ENCODE measurements around the gene DENND1C. TPM values are rescaled to one million over a fixed set of nuclear protein-coding genes. Genes with fewer than 3 reads are reported as not detected.
"Not testable (repeated sequence)": the region's sequence is repeated elsewhere in the genome, so short reads cannot be mapped to it uniquely, and the experiment has no call there.

Gene DENND1C
- polyA plus RNA-seq, 3 donors = 38.3 to 45.2 (median 39.1) TPM

DNA sequence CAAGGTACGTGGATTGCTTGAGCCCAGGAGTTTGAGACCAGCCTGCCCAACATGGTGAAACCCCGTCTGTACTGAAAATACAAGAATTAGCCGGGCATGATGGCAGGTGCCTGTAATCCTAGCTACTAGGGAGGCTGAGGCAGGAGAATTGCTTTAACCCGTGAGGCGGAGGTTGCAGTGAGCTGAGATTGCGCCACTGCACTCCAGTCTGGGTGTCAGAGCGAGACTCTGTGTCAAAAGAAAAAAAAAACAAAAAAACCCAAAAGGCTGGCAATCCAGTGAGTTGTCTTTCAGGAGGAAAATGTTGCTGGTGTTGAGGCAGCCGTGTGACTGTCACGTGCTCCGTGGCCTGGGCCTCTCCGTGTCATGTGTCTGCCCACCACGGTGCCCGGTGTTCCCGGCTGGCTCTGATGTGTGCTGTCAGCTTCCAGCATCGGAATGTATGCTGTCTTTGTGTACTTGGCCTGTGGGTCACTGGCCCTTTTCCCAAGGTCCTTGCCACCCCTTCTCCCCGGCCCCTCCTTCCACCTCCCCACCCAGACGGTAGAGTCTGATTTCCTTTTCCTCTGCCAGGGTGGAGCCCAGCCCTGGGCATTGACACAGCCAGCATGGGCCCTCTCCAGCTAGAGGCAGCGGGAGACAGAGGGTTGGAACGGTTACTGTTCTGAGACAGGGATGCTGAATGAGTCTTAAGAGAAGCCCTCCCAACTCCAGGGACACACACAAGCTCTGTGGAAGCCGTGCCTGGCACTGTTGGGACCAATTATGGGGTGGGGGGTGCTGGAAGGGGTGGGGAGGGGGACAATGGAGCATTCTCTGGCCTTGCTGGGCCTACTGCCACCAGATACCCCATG lies 27.8 kb upstream of the DENND1C start:
- DNase-seq (ENCODE audit: low read depth in 3 of 3, low spot score in 2 of 3) = no peak

DNA sequence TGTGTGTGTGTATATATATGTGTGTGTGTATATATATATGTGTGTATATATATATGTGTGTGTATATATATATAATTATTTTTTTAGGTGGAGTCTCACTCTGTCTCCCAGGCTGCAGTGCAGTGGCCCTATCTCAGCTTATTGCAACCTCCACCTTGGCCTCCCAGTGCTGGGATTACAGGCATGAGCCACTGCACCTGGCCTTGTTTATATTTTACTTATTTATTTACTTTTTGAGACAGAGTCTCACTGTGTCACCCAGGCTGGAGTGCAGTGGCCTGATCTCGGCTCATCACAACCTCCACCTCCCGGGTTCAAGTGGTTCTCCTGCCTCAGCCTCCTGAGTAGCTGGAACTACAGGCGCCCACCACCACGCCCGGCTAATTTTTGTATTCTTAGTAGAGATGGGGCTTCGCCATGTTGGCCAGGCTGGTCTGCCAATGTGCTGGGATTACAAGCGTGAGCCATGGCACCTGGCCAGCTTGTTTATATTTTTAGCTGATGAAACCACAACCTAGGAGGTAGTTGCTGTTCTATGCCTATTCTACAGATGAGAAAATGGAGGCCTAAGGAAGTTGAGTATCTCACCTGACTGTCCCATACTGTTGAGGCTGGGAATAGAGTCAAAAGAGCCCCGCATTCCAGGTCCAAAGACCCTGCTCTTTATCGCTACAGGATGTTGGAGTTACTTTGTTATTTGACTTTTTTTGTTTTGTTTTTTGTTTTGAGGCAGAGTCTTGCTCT lies 26.6 kb upstream of the DENND1C start:
- not testable (repeated sequence) for DNase-seq (ENCODE audit: low read depth in 3 of 3, low spot score in 2 of 3)

DNA sequence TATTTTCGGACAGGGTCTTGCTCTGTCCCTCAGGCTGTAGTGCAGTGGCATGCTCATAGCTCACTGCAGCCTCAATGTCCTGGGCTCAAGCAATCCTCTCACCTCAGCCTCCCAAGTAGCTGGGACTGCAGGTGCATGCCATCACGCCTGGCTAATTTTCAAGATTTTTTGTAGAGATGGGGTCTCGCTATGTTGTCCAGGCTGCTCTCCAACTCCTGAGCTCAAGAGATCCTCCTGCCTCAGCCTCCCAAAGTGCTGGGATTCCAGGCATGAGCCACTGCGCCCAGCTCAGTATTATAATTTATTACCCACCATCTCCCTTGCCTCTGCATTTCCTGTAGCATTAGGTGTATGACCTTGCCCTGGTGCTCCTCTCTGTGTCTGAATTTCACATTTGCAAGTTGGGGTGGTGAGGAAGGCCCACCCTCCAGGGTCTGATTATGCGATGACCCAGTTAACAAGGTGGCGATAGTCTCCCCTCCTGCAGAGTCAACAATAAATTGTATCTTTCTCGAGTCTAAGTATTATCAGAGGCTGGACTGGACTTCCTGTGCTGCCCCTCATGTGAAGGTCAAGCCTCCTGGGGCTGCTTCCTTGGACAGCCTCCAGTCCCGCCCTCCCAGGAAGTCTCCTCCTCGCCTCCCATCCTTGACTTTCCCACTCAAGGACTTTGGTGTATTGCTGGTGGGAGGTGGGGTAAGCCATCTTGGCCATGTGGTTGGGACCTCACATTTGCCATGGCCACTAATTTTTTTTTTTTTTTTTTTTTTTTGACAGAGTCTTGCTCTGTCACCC lies 22.0 kb upstream of the DENND1C start:
- DNase-seq (ENCODE audit: low read depth in 3 of 3, low spot score in 2 of 3) = no peak

DNA sequence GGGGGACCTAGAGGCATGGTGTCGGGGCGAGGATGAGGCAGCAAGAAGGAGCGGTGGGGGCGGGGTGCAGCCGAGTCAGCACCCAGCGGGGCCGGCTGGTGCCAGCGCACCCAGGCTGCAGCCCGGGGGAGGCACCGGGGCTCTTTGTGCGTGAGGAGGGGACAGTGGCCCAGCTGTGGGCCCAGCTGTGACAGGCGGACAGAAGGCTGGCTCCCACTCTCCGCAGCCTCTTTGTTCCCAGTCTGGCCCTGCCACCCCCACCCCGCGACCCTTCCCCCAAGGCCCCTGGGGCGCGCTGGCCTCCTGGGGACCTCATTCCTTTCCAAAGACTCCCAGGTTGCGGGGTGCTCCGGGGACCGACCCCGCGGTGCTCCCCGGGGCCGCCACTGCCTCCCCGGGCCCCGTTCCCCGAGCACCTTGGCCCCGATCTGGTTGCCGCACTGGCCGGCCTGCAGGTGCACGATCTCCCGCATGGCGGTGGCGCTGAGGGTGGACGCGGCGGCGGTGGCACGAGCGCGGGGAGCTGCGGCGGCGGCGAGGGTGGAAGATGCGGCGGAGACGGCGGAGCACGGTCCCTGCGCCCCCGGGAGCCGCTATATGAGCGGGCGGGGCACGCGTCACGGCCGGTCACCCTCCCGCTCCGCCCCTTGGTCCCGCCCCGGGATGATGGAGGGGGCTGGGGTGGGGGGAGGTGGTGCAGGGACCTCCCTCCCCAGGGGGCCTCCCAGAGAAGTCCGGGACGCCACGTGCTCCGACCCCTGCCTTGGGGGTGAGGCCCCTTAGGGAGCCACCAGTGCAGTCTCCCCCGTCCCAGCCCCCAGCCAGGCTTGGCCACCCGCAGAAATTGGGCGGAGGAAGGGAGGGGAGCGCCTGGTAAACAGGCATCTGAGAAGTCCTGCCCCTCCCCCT lies 20.4 kb upstream of the DENND1C start, which contains the start of gene TUBB4A:
Gene TUBB4A, minus strand, starts transcription at position 570 of the 909 bp plus-strand sequence. Its CDS starts 97 bp downstream, at position 473.
- no peak for DNase-seq (ENCODE audit: low read depth in 3 of 3, low spot score in 2 of 3)

DNA sequence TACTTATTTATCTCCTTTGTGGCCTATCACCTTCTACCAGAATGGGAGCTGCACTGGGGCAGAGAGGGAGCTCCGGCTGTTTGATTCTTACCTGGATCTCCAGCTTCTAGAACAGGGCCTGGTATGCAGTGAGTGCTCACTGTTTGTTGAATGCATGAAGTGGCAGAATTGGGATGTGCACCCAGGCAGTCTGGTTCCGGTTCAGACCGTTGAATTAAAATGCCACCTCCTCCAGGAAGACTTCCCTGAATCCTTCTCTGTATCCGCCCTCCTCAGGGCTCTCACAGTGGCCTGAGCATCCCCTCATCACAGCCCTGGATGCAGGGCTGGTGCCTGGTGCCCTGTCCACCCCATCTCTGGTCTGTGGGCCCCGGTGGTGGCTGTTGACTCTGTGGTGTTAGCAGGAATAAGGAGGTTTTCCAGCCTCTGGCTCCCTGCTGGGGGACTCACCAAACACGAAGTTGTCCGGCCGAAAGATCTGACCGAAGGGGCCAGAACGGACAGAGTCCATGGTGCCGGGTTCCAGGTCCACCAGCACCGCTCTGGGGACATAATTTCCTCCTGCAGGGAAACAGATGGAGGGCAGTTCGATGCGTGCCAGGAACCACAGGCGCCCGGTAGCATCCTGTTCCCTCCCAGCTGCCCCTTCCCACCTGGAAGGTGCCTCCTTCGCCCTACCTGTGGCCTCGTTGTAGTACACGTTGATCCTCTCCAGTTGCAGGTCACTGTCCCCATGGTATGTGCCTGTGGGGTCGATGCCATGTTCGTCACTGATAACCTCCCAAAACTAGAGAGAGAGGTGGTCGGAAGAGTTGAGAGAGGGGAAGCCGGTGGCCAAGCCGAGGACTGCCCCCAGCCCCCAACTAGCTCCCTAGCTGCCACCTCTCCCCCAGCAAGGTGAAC lies 19.5 kb upstream of the DENND1C start:
- no peak for DNase-seq (ENCODE audit: low read depth in 3 of 3, low spot score in 2 of 3)

DNA sequence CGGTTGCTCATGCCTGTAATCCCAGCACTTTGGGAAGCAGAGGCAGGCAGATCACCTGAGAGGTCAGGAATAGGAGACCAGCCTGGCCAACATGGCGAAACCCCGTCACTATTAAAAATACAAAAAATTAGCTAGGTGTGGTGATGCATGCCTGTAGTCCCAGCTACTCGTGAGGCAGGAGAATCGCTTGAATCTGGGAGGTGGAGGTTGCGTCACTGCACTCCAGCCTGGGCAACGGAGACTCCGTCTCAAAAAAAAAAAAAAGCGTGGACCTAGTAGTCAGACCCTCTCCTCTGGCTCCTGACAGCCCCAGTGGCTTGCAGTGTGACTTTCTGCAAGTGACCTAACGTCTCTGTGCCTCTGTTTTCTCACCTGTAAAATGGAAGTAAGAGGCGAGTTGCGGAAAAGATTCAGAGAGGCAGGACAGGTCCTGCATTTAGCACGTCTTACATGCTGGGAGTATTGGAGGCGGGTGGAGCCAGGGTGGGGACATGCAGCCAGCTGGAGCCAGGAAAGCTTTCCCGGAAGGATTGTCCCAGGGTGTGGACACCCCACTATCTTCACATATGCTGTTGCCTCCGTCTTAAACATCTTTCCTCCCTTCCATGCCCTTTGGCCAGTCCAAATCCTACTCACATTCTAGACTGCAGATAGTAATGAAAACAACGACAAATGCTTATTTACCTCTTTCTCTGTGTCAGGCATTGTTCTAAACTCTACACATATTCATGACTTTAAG lies 17.6 kb upstream of the DENND1C start:
- DNase-seq (ENCODE audit: low read depth in 3 of 3, low spot score in 2 of 3) = no peak

DNA sequence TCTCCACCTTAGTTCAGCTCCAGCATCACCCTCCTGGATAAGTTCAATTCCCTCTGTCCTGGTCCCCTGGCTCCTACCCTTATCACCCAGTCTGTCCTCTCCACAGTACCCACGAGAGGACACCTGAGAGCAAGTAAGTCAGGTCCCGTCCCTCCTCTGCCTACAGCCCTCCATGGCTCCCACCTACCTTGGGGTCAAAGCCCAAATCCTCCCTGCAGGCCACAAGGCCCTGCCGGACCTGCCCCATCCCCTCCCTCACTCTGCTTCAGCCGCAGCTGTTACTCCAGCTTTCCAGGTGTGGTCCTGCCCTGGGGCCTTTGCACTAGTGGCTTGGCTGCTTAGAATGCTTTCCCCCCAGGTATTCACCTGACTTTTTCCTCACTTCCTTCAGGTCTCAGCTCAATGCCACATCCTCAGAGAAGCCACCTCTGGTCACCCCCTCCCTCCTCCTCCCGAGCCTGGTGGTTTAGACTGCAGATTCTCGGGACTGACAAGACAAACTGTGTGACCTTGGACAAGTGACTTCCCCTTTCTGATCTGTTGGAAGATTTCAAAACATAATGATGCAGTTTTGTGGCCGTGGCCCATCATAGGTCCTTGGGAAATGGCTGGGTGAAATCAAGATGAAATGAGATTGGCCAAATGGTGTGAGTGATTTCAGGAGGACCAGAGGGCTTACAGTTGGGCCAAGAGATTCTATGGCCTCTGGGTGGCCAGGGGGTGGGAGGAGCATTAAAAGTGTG lies 16.9 kb upstream of the DENND1C start:
- no peak for DNase-seq (ENCODE audit: low read depth in 3 of 3, low spot score in 2 of 3)

DNA sequence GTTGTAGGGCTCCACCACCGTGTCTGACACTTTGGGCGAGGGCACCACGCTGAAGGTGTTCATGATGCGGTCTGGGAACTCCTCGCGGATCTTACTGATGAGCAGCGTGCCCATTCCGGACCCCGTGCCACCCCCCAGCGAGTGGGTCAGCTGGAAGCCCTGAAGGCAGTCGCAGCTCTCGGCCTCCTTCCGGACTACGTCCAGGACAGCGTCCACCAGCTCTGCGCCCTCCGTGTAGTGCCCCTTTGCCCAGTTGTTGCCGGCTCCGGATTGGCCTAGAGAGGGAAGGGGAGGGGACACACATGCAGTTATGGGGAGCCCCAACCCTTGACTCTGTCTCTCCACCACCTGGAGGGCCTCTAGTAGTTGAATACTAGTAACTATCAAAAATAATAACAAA lies 14.4 kb upstream of the DENND1C start:
- no peak for DNase-seq (ENCODE audit: low read depth in 3 of 3, low spot score in 2 of 3)

DNA sequence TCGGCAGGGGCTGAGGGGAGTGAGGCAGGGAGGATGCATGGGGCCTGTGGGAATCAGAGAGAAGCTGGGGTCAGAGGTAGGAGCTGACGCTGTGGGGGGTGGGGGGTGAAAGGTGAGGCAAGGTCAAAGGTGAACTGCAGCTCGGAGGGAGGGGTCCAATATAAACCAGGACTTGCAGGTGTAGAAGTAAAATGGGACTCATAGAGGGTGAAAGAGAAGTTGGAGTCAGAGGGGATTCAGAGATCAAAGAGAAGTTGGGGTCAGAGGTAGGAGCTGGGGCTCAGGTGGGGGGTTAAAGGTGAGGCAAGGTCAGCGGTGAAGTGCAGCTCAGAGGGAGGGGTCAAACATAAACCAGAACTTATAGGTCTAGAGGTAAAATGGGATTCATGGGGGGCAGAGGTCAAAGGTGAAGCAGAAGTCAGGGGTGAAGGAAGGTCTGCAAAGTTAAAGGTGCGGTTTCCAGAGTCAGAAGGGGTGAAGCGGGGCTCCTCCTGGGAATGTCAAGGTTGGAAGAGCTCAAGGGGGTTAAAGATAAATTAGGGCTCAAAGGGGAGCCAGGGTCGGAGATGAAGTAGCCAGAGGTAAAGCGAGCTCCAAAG lies 12.9 kb upstream of the DENND1C start:
- DNase-seq (ENCODE audit: low read depth in 3 of 3, low spot score in 2 of 3) = no peak

DNA sequence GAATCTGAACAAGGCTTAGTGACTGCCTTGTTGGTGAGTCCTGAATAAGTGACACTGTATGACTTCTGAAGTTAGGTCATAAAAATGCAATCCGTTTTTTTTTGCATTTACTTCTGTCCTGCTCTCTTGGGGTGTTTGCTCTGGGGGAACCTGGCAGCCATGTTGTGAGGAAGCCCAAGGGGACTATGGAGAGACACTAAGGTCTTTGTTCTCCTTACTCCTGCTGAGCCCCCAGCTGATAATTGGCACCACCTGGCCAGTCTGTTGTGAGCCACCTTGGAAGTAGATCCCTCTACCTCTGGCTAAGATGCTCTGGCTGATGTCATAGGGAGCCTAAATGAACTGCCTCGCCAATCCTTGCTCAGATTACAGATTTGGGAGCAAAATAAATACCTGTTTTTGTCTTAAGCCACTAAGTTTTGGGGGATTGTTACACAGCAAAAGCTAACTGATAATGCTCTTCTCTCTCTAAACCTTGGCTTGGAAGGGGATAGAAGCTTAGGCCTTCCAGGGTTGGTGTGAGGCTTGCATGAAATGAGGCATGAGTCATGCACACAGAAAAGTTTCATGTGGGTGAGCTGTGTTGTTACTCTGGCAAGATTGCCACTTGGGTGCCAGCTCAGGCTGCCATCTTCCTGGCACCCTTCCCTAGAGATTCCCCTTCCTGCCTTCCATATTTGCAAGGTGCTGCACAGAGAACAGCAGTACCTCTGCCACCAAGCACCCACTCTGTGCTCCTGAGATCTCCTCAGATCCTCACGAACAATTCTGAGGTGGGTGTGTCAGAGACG lies 10.4 kb upstream of the DENND1C start:
- DNase-seq (ENCODE audit: low read depth in 3 of 3, low spot score in 2 of 3) = no peak

DNA sequence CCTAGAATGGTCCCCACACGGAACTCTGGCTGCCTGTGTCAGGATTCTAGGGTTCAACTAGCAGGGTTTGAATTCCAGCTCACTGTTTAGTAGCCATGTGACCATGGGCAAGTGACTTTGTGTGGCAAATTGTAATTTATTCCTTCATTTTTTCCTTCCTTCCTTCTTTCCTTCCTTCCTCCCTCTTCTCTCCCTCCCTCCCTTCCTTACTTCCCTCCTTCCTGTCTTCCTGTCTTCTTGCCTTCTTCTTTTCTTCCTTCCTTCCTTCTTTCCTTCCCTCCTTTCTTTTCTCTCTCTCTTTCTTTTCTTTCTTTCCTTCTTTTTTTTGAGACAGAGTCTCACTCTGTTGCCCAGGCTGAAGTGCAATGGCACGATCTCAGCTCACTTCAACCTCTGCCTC lies 8.5 kb upstream of the DENND1C start:
- DNase-seq (ENCODE audit: low read depth in 3 of 3, low spot score in 2 of 3) = no peak

DNA sequence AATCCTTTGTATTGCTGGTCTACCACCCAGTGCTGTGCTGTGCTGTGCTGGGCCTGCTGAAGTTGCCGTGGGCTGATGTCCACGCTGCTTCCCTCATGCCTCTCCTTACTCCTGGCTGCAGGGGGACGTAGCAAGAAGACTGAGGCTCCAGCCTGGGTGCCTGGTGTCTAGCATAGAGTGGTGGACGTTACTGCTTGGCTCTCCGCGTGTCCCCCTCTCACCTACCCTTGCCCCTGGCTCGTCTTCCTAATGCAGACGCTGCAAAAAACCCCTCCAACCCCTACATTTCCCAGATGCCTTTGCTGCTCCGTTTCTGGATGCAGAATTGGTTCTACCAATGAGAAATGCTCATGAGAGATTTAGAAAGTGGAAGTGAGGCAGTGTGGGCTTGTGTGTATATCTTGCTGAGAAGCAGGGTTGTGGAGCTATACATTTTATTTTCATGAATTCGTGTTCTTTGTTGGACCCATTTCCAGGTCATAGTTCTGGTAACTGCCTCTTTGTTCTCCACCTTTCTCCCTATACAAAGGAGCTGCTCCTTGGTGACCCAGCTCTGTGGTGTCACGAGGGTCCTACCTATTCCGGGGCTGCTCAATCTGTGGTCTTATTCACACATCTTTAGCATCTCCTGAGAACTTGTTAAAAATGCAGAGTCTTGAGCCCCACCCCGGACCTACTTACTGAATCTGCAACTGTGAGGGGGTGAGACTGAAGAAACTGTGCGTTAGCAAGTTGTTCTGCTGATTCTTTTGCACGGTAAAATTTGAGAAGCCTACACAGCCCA lies 7.9 kb upstream of the DENND1C start:
- no peak for DNase-seq (ENCODE audit: low read depth in 3 of 3, low spot score in 2 of 3)

DNA sequence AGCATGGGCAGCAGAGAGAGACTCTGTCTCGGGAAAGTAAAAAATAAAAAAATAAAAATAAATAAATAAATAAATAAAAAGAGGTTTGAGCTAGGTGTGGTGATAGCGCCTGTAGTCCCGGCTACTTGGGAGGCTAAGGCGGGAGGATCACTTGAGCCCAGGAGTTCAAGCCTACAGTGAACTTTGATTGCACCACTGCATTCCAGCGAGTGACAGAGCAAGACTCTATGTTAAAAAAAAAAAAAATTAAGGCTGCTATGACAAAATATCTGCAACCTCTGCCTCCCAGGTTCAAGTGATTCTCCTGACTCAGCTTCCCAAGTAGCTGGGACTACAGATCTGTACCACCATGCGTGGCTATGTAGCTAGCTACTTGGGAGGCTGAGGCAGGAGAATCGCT lies 3.2 kb upstream of the DENND1C start:
- DNase-seq (ENCODE audit: low read depth in 3 of 3, low spot score in 2 of 3) = no peak

DNA sequence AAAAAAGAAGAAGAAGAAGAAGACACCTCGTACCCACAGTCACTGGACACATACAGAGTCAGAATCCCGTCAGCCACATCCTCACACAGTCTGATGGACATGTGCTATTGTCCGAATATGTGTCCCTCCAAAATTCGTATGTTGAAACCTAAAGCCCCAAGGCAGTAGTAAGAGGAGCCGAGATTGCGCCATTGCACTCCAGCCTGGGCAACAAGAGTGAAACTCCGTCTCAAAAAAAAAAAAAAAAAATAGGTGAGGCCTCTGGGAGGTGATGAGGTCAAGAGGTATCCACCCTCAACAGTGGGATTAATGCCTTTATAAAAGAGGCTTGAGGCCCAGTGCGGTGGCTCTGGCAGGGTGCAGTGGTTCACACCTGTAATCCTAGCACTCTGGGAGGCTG lies 2.6 kb upstream of the DENND1C start:
- DNase-seq (ENCODE audit: low read depth in 3 of 3, low spot score in 2 of 3) = no peak

DNA sequence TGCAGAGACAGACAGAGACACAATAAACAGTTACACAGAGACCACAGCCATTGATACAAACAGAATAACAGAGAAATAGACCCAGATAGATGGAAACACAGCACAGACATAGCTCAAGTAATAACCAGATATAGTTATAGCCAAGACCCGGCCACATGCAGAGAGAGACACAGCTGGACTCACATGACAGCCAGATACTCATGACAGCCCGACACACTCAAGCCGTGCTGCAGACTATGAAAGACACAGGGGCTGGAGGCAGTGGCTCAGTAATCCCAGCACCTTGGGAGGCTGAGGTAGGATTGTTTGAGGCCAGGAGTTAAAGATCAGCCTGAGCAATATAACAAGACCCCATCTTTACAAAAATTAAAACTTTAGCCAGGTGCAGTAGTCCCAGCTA lies 1.6 kb upstream of the DENND1C start:
- no peak for DNase-seq (ENCODE audit: low read depth in 3 of 3, low spot score in 2 of 3)

DNA sequence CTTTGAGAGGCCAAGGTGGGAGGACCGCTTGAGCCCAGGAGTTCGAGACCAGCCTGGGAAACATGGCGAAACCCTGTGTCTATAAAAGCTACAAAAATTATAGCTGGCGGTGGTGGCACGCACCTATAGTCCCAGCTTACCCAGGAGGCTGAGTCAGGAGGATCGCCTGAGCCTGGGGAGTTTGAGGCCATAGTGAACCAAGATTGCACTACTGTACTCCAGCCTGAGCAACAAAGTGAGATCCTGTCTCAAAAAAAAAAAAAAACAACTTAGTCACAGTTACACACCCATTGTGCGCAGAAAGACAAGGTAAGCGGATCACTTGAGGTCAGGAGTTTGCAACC lies 728 bp upstream of the DENND1C start:
- no peak for DNase-seq (ENCODE audit: low read depth in 3 of 3, low spot score in 2 of 3)
